GM19238 (cell line): ENCODE data around the gene ST6GALNAC4.
A peak's percentile ranks its signal among the peaks of the same experiment; 100 is the strongest.

ENCODE experiments used
- DNase-seq: peaks from one replicate; pipeline ENCODE4 v3.0.0; 2011; ENCODE audit warnings: low spot score; ENCODE audit not compliant: insufficient read length

Gene ST6GALNAC4

DNA sequence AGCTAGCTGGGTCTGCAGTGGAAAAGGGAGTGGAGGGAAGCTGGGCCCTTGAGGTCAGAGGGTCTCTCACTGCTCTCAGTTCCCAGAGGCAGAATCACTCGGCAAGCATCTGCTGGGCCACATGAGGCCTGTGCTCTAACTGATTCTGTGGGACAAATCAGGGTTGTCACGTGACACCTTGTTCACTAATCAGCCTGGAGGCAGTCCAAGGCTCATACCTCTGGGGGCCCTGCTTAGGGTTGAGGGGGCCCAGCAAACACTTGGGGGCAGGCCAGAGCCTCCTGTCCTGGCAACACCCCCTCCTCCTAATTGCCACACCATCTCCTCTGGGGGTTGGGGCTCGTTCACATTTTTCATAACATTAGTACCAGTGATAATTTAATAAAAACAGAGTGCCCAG lies 29.9 kb upstream of the ST6GALNAC4 start:
- no peak for DNase-seq

DNA sequence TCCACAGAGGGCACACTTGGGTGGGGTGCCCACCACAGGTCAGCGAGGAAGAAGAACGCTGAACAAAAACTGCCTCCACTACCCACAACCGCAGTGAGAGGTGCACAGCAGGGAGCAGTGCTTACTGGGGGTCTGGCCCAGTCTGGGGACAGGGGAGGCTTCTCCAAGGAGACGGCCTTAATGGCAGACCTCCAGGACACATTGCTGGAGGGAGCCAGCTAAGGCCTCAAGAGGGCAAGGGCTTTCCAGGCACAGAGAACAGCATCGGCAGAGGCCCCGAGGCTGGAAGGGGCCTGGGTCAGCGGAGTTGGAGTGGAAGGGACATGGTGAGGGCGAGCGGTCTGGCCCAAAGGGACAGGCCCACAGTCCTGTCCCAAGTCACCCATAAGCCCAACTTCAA lies 29.1 kb upstream of the ST6GALNAC4 start:
- DNase-seq = no peak

DNA sequence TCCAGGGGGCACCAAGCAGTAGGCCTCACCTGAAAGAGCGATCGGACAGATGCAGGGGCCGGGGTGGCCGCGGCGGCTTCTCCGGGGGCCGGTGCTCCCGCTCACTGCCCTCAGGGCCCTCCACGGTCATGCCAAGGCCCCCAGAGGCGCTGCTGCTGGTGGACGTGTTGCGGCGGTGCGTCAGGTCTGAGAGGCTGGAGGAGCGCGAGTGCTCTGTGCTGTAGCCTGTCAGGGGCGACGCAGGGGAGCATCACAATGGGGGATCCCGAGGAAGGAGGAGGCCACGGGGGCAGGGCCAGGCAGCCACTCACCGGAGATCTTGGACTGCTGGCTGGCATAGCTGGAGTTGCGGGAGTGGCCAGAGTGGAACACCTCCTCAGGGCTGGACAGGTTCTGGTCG lies 28.5 kb upstream of the ST6GALNAC4 start:
- no peak for DNase-seq

DNA sequence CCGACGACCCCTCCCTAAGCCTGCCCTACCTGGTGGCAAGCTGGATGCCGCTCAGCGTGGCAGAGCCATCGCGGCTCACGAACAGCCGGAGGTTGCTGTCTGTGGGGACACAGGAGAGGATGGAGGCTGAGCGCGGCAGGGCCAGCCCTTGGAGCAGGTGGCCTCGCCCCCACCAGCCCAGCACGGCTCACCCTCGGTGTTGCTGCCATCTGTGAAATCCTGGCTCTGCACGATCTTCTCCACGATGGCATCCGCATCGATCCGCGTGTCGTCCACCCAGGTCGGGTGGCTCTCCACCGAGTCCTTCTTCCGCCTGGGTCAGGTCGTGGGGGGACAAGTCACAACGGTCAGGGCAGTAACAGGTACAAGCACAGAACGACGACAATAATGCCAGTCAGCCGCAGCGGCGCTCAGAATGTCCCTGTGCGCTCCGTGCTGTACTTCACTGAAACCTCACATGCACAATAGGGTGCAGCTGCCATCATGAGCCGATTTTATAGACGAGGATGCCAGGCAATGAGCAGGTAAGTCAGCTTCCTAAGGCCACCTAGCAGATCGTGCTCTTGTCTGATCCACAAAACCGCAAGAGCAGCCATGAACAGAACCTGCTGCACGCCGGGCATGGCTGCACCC lies 27.9 kb upstream of the ST6GALNAC4 start:
- DNase-seq = no peak

DNA sequence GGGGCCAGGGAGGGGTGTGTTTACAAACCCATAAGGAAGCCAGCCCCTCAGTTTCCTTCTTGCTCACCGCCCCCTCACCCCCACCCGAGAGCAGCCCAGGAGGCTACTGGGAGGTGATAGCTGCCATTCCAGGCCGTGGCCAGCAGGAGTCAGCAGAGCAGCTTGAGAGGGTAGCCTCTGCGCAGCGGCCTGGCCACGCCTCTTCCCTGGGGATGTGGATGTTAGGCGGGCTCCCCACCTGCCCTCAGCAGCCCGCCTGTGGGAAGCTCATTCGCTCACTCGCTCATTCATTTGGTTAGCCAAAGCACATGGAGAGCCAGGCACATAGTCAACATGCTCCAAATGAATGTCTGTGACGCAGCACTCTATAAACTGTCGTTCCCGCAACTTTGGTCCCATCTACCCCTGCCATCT lies 26.9 kb upstream of the ST6GALNAC4 start:
- peak; percentile 78 for DNase-seq

DNA sequence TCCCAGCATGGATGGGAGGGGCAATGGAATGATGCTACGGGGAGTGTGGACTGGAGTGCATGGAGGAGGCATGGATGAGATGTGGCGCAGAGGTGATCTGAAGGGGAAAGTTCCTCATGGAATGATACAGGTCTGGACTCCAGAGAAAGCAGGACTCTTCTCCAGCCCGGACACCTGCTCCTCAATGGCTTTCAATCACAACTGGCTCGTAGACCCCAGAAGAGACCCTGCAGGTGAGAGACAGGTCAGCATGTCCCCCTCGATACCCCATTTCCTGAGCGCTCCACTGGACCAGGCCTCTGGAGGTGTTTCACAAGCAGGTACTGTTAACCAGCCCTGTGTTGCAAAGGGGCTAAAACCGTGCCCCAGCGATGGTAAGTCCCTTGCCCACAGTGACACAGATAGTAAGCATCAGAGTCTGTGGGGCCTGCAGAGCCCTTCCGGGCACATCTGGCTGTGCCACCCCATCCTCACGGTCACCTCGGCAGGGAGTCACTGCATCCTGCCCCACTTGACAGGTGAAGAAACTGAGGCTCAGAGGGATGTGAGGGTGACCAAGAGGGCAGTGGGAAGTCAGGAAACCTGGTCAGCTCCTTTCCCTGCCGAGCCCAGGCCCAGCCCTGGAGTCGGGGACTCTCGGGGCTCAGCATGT lies 26.3 kb upstream of the ST6GALNAC4 start:
- no peak for DNase-seq

DNA sequence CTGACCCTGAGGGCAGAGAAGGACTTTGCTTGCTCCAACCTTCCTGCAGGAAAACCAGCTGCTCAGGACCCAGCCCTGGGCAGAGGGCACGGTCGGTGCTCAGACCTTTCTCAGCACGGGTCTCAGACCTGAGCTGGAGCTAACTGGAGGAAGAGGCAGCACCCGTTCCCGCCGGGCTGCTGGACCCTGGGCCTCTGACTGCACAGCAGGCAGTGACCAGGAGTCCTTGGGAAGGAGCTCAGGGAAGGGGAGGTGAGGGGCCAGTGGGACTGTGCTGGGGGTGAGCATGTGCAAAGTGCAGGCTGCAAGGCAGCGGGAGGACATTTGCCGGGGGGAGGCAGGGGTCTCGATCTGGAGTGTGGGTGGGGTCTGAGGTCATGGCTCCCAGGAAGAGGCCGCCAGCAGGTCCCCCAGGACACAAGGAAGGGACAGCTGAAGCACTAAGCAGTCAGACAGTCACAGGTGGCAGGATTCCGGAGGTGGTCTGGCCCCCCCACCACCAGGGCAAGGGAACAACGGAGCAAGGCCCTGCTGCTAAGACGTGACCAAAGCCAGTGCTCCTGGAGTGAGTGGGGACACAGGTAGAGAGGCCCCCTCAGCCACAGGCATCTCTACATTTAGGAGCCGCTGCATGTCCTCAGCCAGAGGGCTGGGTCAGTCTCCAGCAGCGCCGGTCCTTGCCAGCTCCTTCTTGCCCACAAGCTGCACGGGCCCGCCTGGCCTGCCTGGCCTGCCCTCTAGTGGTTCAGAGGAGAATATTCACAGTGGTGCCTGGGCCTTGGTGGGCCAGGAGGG lies 25.6 kb upstream of the ST6GALNAC4 start:
- DNase-seq = peak; percentile 58

DNA sequence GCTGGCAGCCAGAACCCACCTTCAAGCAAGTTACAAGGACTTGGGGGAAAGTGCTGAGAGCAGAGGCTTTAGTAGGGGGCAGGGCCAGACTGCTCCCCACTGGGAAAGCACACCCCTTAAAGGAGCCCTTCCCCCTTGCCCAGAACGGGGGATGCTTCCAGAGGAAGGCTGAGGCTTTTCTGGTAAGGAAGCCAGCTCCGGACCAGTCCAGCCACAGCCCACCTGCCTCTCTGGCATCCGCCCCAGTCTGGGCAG lies 25.0 kb upstream of the ST6GALNAC4 start:
- DNase-seq = no peak

DNA sequence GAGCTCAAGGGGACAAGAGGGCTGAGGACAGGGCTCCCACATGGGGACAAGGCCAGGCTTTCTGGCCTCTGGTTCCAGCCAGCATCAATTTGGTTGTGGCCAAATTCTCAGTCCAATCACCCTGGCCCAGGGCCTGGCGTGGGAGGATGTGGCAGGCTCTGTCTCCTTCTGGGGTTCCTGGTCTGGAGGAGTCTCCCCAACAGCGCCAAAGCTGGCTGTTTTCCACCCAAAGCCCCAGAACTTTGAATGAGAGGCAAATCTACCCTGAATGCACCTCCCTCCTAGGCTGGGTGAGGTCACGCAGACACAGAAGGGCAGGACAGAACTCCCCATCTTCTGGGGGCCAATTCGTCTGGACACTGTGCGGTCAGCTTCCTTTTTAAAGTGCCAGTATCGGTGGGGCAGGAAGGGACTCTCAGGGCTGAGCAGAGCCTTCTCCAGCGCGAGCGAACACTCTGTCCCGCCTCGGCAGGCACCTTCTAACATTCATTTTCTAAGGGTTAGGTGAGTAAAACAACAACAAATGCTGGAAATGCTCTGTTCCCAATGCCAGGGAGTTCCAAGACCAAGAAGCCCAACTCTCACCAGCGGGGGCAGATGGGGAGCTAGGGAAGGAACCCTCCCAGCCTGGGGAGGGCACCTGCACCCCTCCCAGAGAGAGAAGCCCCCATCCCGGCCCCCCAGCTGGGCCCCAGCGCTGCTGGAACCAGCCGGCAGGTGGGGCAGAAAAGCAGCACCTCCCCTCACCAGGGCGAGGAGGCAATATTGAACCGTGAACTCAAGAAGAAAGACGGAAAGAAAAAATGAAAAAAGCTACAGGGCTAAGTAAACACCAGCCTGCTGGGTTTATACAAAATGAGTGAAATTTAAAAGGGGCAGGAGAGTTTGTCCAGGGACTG lies 24.5 kb upstream of the ST6GALNAC4 start:
- DNase-seq = no peak

DNA sequence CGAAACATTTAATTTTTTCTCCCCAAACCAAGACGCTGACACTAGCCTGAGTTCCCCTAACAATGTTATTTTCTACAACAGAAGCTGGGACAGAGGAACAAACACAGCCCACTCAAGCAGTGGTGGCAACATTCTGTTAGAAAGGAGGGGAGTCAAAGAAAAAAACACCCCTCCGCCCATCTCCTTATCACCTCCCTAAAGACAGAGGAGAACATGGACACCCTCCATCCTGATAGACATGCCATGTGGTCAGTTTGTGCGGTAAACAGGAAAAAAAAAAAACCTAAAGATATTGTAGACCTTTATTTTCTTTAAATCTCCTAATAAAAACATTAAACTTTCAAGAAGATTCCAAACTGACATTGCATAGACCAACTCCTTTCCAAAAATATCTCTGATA lies 23.8 kb upstream of the ST6GALNAC4 start:
- DNase-seq = no peak

DNA sequence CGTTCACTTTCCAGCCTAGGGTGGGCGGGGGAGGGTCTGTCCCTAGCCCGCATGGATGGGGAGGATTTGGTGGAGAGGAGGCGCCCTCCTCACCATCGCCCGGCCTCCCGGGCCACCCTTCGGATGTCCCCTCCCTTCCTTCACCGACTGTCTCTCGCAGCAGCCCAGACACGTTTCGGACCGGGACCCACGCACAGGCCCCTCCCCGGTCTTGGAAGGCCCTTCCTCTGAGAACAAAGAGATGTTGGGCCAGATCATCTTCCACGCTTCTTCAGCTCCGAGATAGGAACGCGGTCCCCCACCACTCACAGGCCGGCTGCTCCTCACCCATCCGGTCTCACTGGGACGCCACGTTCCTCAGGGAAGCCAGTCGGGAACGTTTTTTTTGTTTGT lies 21.5 kb upstream of the ST6GALNAC4 start:
- no peak for DNase-seq

DNA sequence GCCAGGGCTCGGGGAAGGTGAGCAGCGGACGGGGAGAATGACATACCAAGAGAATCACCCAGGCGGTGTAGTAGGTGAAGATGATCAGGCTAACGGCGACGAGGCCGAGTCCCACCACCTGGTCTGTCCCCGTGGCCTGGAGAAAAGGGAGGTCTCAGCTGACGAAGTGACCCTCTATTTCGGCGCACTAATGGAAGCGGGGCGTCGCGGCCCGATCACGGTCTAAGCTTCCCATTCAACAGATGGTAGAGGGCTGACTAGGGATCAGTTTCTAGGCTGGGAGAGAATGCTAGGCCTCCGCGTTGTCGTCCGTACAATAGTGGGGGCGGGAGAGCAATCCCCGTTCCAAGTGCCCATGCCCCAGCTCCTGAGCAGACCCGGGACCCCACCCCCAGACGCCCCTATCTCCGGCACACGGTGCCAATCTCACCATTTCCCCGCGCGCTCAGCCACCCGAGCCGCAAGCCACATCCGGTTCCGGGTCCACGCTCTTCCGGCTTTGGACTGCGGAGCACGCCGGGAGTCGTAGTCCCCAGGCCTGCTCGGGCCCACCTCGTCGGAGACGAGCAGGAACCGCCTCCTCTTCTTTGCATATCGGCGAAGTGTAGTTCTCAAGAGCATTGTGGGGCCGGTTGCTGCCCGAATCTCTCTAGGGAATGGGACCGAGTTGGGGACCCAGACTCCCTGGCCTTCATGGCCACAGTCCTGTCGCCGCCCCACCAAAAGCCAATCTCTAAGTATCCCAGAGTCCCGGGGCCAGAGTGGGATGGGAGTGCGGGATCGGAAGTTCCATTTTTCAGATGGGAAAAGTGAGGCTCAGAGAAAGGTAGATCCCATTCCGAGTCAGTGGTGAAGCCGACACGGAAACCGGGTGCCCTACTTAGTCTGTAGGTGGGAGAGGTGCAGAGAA lies 20.8 kb upstream of the ST6GALNAC4 start, which contains the start of gene DPM2:
TSS of gene DPM2 (minus strand) at position 467 of the 910 bp plus-strand sequence. CDS start at position 433, 34 bp downstream.
- DNase-seq = peak; percentile 97

DNA sequence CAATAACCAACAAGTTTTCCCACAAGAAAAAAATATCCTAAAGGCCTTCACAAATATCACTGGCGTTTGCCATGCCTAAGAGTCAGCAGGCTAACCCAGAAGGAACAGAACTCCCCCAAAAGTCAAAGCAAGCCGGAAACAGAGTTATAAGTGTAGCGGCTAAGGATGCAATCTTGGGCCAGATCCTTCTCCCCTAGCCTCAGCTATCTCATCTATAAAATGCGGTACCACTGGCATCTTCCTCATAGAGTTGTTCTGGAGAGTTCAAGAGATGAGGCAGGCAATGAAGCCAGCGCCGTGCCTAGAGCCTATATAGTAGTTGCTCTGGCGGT lies 20.2 kb upstream of the ST6GALNAC4 start:
- no peak for DNase-seq

DNA sequence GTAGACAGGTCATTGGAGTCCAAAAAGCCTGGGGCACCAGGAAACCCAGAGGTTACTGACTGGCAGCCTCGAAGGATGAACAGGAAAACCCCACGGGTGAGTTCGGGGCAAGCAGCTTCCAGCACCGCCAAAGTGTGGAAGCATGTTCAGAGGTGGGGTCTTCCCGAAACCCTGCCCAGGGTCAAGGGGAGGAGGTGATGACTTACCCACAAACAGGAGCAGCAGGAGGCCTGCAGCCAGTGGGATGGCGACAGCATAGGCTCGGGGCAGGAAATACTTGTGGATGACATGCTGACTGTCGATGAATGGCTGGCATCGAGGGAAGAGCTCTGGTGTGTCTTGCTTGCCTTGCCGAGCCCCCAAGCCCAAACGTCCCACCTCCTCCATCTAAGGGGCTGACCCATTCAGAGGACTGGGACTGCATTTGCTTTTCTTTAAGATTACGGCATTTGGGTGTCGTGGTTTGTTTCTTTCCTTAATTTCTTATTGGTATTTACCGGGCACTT lies 19.6 kb upstream of the ST6GALNAC4 start:
- DNase-seq = no peak

DNA sequence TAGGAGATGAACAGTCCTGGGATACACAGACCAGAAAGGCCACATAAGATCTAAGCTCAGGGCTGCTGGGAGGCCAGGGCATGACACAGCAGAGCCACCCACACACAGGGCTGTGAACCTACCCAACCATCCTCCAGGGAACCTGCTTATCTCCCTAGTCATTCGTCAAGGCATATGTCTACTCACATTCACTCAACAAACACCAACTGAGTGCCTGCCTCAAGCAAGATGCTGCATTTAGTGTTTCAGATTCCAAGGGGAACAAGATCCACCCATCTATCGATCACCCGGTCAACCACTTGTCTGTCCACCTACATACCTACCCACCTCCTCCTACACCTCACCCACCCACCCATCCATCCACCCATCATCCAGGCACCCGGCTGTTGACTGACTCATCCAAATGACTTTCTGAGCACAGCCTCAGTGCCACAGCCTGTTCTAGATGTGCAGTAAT lies 19.0 kb upstream of the ST6GALNAC4 start:
- no peak for DNase-seq

DNA sequence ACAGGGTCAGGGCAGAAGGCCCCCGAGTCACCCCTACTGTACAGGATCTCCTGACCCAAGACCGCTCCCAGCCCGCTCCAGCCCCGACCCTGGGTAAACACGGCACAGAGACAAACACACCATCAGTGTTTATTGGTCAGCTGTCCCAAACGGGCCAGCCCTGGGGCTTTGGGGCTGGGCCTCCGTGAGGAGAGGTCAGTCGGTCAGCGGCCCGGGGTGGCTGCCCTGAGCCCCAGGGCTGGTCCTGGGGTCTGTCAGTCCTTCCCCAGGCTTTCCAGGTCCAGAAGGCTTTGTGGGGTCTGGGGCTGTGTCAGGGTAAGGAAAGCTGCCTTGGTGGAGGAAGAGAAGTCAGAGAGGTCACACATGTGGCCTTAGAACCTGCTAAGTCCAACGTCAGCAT lies 18.1 kb upstream of the ST6GALNAC4 start:
- DNase-seq = no peak

DNA sequence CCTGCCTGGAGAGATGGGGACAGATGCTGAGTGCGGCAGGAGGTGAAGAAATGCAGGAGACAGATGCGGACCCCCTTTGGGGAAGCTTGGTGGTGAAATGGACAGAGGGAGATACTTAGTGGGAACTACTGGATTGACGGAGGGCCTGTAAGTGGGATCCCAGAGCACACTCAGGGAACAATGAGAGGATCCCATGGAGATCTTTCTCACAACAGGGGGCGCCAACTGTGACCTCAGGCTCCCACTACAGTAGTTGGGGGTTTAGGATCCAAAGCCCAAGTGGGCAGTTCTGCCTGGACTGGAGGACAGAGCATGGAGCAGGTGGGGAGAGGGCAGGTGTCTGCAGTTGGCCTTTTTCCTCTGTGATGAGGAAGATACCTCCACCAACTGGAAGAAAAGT lies 17.4 kb upstream of the ST6GALNAC4 start:
- DNase-seq = no peak

DNA sequence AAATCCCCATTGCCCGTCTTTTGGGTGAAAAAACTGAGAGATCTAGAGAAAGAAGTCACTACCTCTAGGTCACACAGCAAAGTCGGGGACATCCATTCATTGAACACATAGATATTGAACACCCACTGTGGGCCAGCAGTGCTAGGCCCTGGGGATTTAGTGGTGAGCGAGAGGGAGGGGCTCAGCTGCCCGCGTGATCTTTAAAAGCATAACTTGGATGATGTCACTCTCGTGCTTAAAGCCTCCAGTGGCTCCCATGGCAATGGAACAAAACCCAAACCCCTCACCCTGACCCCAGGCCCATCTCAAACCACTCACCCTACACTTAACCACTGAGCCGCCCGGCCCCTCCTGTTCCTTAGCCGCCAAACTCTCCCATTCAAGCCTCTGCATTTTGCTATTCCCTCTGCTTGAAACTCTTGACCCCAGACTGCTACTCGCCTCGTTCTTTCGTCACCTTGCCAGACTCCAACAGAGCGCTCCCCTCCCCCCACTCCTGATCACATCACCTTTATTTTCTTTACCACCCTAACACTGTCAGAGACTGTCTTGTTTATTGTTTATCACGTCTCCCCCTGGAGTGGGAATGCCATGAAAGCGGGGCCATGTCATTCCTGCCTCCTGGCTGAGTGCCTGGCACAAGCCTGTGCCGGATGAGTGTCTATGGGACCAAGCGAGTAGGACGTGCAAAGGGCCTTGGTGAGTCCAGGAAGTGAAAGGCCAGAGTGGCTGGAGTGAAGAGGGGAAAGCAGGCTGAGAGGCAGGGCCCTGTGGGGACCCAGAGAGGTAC lies 14.4 kb upstream of the ST6GALNAC4 start:
- no peak for DNase-seq

DNA sequence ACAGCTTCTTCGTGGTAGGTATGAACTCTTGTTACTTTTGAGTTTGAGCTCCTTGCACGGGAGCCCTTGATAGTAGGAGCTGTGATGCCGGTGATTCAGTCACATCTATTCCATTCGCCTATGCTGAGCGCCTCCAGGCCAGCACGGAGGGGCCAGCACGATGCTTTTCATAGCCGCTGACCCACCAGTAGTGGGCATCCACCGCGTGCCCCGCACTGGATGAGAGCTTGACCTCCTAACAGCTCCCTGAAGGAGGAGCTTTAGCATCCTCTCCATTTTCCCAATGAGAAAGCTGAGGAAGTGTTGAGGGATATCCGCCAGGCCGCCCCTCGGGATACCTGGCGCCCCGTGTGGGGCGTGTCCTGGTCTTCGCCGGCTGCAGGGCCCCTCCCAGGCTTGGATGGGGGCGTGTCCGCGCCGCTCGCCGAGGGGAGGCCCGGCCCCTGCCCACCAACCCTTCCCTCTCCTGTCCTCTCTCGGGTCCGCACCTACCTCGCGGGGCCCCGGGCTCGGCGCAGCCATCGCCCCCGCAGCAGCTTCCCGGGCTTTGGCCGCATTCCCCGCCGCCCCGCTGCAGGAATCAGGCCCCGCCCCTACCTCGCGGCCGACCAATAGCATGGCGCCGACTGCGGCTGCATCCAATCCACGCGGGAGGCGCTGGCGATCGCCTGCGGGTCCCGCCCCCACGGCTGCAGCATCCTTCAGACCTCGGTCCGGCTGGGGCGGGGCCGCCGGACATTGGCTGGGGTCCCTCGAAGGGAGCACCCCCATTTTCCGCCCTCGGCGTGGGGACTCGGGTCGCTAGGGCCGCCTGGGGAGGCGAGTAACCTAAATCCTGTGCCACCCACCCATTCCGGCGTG lies 13.6 kb upstream of the ST6GALNAC4 start, which contains the start of gene PIP5KL1:
TSS of gene PIP5KL1 (minus strand) at position 547 of the 861 bp plus-strand sequence. CDS start at position 522, 25 bp downstream.
- DNase-seq = peak; percentile 94
